SK-N-SH (cell line): ENCODE data around the gene KCNAB1. TPM values are rescaled to one million over a fixed set of nuclear protein-coding genes. Genes with fewer than 3 reads are reported as not detected.
A peak's percentile ranks its signal among the peaks of the same experiment; 100 is the strongest.

ENCODE experiments used
- CTCF ChIA-PET: fragments of 300-600, 350-600 bp; formaldehyde crosslinking; extraction: SDS; loops from one replicate; lab custom pipeline; 2021; lab: Yijun Ruan, JAX
- POLR2A ChIA-PET: fragments of 350-600 bp; sonication (Branson Sonifier 250); formaldehyde crosslinking; extraction: SDS; loops from one replicate; lab custom pipeline; 2020; ENCODE audit warnings: antibody characterized with exemption, inconsistent platforms; lab: Yijun Ruan, JAX
- DNase-seq: peaks from one replicate; pipeline ENCODE4 v3.0.0; 2012
- H2AFZ ChIP-seq: fragments of 200-600 bp; sonication (generic); 2 replicates; pipeline ENCODE4 v1.8.1; 2016; ENCODE audit warnings: antibody characterized with exemption, mild to moderate bottlenecking, low read depth
- H3F3A ChIP-seq: fragments of 200-600 bp; sonication (generic); replicated peaks from 2 replicates; pipeline ENCODE3; 2016; ENCODE audit warnings: antibody characterized with exemption, mild to moderate bottlenecking; ENCODE audit not compliant: insufficient read depth
- H3K27ac ChIP-seq, 2 experiments: fragments of 200-500 bp in 1 of 2; fragments of 200-600 bp in 1 of 2; sonication (Bioruptor generic) in 1 of 2; sonication (generic), shearing (Covaris generic) in 1 of 2; 2 replicates each; pipeline versions ENCODE4 v1.5.1 to v1.6.1; 2014 to 2016; ENCODE audit warnings: low read depth in 2 of 2, inconsistent platforms in 1 of 2, low read length in 1 of 2, mild to moderate bottlenecking in 1 of 2, mixed read lengths in 1 of 2
- H3K27me3 ChIP-seq: fragments of 200-600 bp; sonication (generic), shearing (Covaris generic); 2 replicates; pipeline ENCODE4 v1.6.1; 2016; ENCODE audit warnings: mixed run types; ENCODE audit not compliant: insufficient read depth
- H3K36me3 ChIP-seq, 2 experiments: fragments of 200-500 bp in 1 of 2; fragments of 200-600 bp in 1 of 2; sonication (Bioruptor generic) in 1 of 2; sonication (generic) in 1 of 2; replicated peaks in 1 of 2; 2 replicates each; pipeline versions ENCODE3 to v1.5.1; 2014 to 2016; ENCODE audit warnings: low read length in 1 of 2, mild to moderate bottlenecking in 1 of 2; ENCODE audit not compliant: insufficient read depth in 2 of 2, control insufficient read depth in 1 of 2
- H3K4me1 ChIP-seq, 2 experiments: fragments of 200-500 bp in 1 of 2; fragments of 200-600 bp in 1 of 2; sonication (Bioruptor generic) in 1 of 2; sonication (generic), shearing (Covaris generic) in 1 of 2; 2 replicates each; pipeline versions ENCODE4 v1.5.1 to v1.6.1; 2014 to 2016; ENCODE audit warnings: low read depth in 1 of 2, low read length in 1 of 2, mixed run types in 1 of 2; ENCODE audit not compliant: insufficient read depth in 2 of 2, control insufficient read depth in 1 of 2
- H3K4me2 ChIP-seq: fragments of 200-600 bp; sonication (generic), shearing (Covaris generic); 2 replicates; pipeline ENCODE4 v1.6.1; 2017; ENCODE audit warnings: mixed run types
- H3K4me3 ChIP-seq, 2 experiments: fragments of 200-500 bp in 1 of 2; fragments of 200-600 bp in 1 of 2; sonication (Bioruptor generic) in 1 of 2; sonication (generic), shearing (Covaris generic) in 1 of 2; 2 replicates each; pipeline versions ENCODE4 v1.5.1 to v1.8.1; 2014 to 2016; ENCODE audit warnings: low read depth in 2 of 2, inconsistent platforms in 1 of 2, low read length in 1 of 2, mild to moderate bottlenecking in 1 of 2, mixed read lengths in 1 of 2, moderate library complexity in 1 of 2
- H3K79me2 ChIP-seq: fragments of 200-600 bp; sonication (generic); 2 replicates; pipeline ENCODE4 v1.8.1; 2017; ENCODE audit warnings: mild to moderate bottlenecking; ENCODE audit not compliant: insufficient read depth
- H3K9ac ChIP-seq: fragments of 200-600 bp; sonication (generic); 2 replicates; pipeline ENCODE4 v1.6.1; 2017; ENCODE audit warnings: mixed run types
- H3K9me2 ChIP-seq: fragments of 200-600 bp; sonication (generic); 2 replicates; pipeline ENCODE4 v1.6.1; 2017; ENCODE audit warnings: mixed run types
- H3K9me3 ChIP-seq: fragments of 200-600 bp; sonication (generic); 2 replicates; pipeline ENCODE4 v1.6.1; 2017; ENCODE audit warnings: mixed run types, mild to moderate bottlenecking, moderate library complexity
- H4K20me1 ChIP-seq: fragments of 200-600 bp; sonication (generic); 2 replicates; pipeline ENCODE4 v1.6.1; 2017; ENCODE audit warnings: mild to moderate bottlenecking, mixed run types; ENCODE audit not compliant: insufficient read depth
- CHD2 ChIP-seq: fragments of 150-350 bp; IDR thresholded peaks from 2 replicates; pipeline ENCODE4 v1.6.1; 2018; ENCODE audit warnings: low read length; ENCODE audit not compliant: partially characterized antibody
- ELF1 ChIP-seq: IDR thresholded peaks from 2 replicates; pipeline ENCODE4 v1.4.0; 2012
- FOSL2 ChIP-seq: IDR thresholded peaks from 2 replicates; pipeline ENCODE4 v1.4.0; 2012; ENCODE audit warnings: low read depth, mild to moderate bottlenecking, moderate library complexity, borderline replicate concordance
- GATA2 ChIP-seq: sonication (generic); formaldehyde crosslinking; IDR thresholded peaks from 2 replicates; pipeline ENCODE4 v1.5.0; 2020; ENCODE audit warnings: mild to moderate bottlenecking, missing genetic modification reagents
- JUND ChIP-seq: IDR thresholded peaks from 2 replicates; pipeline ENCODE4 v1.4.0; 2012
- NFIC ChIP-seq: IDR thresholded peaks from 2 replicates; pipeline ENCODE4 v1.4.0; 2012; ENCODE audit warnings: borderline replicate concordance
- RAD21 ChIP-seq: IDR thresholded peaks from 2 replicates; pipeline ENCODE4 v1.6.1; 2012; ENCODE audit warnings: mild to moderate bottlenecking, low read length
- TAF1 ChIP-seq: IDR thresholded peaks from 2 replicates; pipeline ENCODE4 v1.6.1; 2012; ENCODE audit warnings: low read depth, mild to moderate bottlenecking, low read length, moderate library complexity, borderline replicate concordance
- TCF12 ChIP-seq: IDR thresholded peaks from 2 replicates; pipeline ENCODE4 v1.4.0; 2012
- TEAD4 ChIP-seq: IDR thresholded peaks from 2 replicates; pipeline ENCODE4 v1.4.0; 2012; ENCODE audit warnings: mild to moderate bottlenecking, borderline replicate concordance; ENCODE audit not compliant: insufficient read depth
- USF1 ChIP-seq: IDR thresholded peaks from 2 replicates; pipeline ENCODE4 v1.4.0; 2012; ENCODE audit warnings: low read depth, borderline replicate concordance
- USF2 ChIP-seq: fragments of 150-350 bp; IDR thresholded peaks from 2 replicates; pipeline ENCODE4 v1.6.1; 2017; ENCODE audit warnings: antibody characterized with exemption, low read length, low read depth, borderline replicate concordance
- ZBTB33 ChIP-seq: IDR thresholded peaks from 2 replicates; pipeline ENCODE4 v1.4.0; 2012; ENCODE audit warnings: low read depth, borderline replicate concordance
- WGBS: methylation state at CpG from one replicate; pipeline ENCODE4 v1.1.6; 2017; ENCODE audit warnings: low lambda C conversion rate; 5-methylcytosine and 5-hydroxymethylcytosine counted together
- polyA plus RNA-seq, 3 experiments: library from polyadenylated mRNA; depleted of rRNA; stranded (reverse); fragments of >200 nt; gene quantifications; 2 replicates each; pipeline ENCODE4 v1.2.3, GENCODE V29; 2012
- TF ChIP-seq, protein P1 (sequence below): IDR thresholded peaks from 2 replicates; pipeline ENCODE4; 2012
- TF ChIP-seq, protein P2 (sequence below): fragments of 200-600 bp; sonication (generic); IDR thresholded peaks from 2 replicates; pipeline ENCODE4 v1.6.1; 2017; ENCODE audit warnings: antibody characterized with exemption, mild to moderate bottlenecking, moderate library complexity

Gene KCNAB1
- polyA plus RNA-seq, 1 of the 3 experiments (the other 2 are of a cell fraction) = 82.1 TPM

GRCh38 chr3:156304406-156304805 is 184.0 kb downstream of the KCNAB1 start (continued):
- TF ChIP-seq, protein P1, sequence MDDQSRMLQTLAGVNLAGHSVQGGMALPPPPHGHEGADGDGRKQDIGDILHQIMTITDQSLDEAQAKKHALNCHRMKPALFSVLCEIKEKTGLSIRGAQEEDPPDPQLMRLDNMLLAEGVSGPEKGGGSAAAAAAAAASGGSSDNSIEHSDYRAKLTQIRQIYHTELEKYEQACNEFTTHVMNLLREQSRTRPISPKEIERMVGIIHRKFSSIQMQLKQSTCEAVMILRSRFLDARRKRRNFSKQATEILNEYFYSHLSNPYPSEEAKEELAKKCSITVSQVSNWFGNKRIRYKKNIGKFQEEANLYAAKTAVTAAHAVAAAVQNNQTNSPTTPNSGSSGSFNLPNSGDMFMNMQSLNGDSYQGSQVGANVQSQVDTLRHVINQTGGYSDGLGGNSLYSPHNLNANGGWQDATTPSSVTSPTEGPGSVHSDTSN = peak; percentile 50
- TF ChIP-seq GATA2 (CRISPR knock-in tag) (no peak), NFIC (peak; percentile 88), ELF1 (no peak)

GRCh38 chr3:156305672-156306071 is 185.3 kb downstream of the KCNAB1 start:
- TF ChIP-seq RAD21 (no peak), TAF1 (no peak), JUND (no peak), TEAD4 (no peak), ZBTB33 (no peak), TCF12 (no peak), FOSL2 (no peak), GATA2 (CRISPR knock-in tag) (no peak), CHD2 (no peak), NFIC (no peak), USF1 (no peak), USF2 (no peak)
- TF ChIP-seq, protein P2, sequence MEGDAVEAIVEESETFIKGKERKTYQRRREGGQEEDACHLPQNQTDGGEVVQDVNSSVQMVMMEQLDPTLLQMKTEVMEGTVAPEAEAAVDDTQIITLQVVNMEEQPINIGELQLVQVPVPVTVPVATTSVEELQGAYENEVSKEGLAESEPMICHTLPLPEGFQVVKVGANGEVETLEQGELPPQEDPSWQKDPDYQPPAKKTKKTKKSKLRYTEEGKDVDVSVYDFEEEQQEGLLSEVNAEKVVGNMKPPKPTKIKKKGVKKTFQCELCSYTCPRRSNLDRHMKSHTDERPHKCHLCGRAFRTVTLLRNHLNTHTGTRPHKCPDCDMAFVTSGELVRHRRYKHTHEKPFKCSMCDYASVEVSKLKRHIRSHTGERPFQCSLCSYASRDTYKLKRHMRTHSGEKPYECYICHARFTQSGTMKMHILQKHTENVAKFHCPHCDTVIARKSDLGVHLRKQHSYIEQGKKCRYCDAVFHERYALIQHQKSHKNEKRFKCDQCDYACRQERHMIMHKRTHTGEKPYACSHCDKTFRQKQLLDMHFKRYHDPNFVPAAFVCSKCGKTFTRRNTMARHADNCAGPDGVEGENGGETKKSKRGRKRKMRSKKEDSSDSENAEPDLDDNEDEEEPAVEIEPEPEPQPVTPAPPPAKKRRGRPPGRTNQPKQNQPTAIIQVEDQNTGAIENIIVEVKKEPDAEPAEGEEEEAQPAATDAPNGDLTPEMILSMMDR = no peak
- TF ChIP-seq, protein P1 = no peak
- H3K4me1 ChIP-seq = peaks cover 2 to 61% of the 10 kb centered on the region in 2 experiments
- POLR2A ChIA-PET = no interaction called here
- peaks cover 95% of the 10 kb centered on the region for H3K79me2 ChIP-seq
- CTCF ChIA-PET = interaction anchor here (1.2 kb wide), 1 partner anchor 12 kb away, joined by 4 read pairs; no protein-coding TSS in a partner anchor
- peaks cover 22% of the 10 kb centered on the region in 2 experiments for H3K36me3 ChIP-seq
- H3K4me2 ChIP-seq = peak overlapping the region; percentile 62
- no peaks in the 10 kb centered on the region for H3K9me3 ChIP-seq
- no peaks in the 10 kb centered on the region for H3K9me2 ChIP-seq
- no peaks in the 10 kb centered on the region for H3K27me3 ChIP-seq
- peaks cover 70% of the 10 kb centered on the region for H3F3A ChIP-seq
- peak overlapping the region; percentile 80 to 83; a peak in 3 of 4 replicates for H3K27ac ChIP-seq
- no peak overlapping the region for H3K4me3 ChIP-seq
- H2AFZ ChIP-seq = no peak overlapping the region
- no peak overlapping the region for H3K9ac ChIP-seq
- DNase-seq = no peak
- H4K20me1 ChIP-seq = no peaks in the 10 kb centered on the region
- WGBS = 78% methylated on average over 1 of the region's 1 CpG
